MCF 10A (cell line): ENCODE data around the gene ETFRF1. TPM values are rescaled to one million over a fixed set of nuclear protein-coding genes. Genes with fewer than 3 reads are reported as not detected.

Experiments used
- BruUV-seq: library from RNA; stranded (reverse); fragments of 400-500 nt; replicated peaks from 2 replicates; lab custom pipeline; 2021; lab: Mats Ljungman, UMichigan
- CTCF ChIA-PET: fragments of 300-600 bp; sonication (Branson Sonifier 250); formaldehyde crosslinking; extraction: SDS; loops from one replicate; lab custom pipeline; 2021; ENCODE audit warnings: antibody characterized with exemption, inconsistent platforms; lab: Yijun Ruan, JAX
- POLR2A ChIA-PET: fragments of 300-600, 350-650 bp; sonication (Branson Sonifier 250); formaldehyde crosslinking; extraction: SDS; loops from one replicate; lab custom pipeline; 2020; ENCODE audit warnings: antibody characterized with exemption, inconsistent platforms; lab: Yijun Ruan, JAX
- DNase-seq: peaks from one replicate; pipeline ENCODE4 v3.0.0-alpha.2; 2018; ENCODE audit not compliant: unreplicated experiment
- H3K27ac Mint-ChIP-seq: one replicate; pipeline ENCODE4 v1.8.0; 2022; ENCODE audit warnings: mild to moderate bottlenecking, low read depth, mixed read lengths; ENCODE audit not compliant: unreplicated experiment
- H3K27me3 Mint-ChIP-seq: one replicate; pipeline ENCODE4 v1.8.0; 2022; ENCODE audit warnings: mixed read lengths; ENCODE audit not compliant: insufficient read depth, unreplicated experiment
- H3K36me3 Mint-ChIP-seq: one replicate; pipeline ENCODE4 v1.8.0; 2022; ENCODE audit warnings: mild to moderate bottlenecking, moderate library complexity, mixed read lengths; ENCODE audit not compliant: insufficient read depth, unreplicated experiment
- H3K4me1 Mint-ChIP-seq: one replicate; pipeline ENCODE4 v1.8.0; 2022; ENCODE audit warnings: mixed read lengths; ENCODE audit not compliant: insufficient read depth, unreplicated experiment
- H3K4me3 Mint-ChIP-seq: one replicate; pipeline ENCODE4 v1.8.0; 2022; ENCODE audit warnings: mild to moderate bottlenecking, moderate library complexity, mixed read lengths; ENCODE audit not compliant: unreplicated experiment
- H3K9me3 Mint-ChIP-seq: one replicate; pipeline ENCODE4 v1.8.0; 2022; ENCODE audit warnings: mixed read lengths; ENCODE audit not compliant: unreplicated experiment
- intact Hi-C: fragments of 100-400 bp; cut with micrococcal nuclease; formaldehyde crosslinking; loops from 2 replicates; pipeline ENCODE4 v1.14.1; 2022
- total RNA-seq: library from RNA; stranded (reverse); gene quantifications from 2 replicates; pipeline ENCODE4 v1.2.3, GENCODE V29; 2022
- TF ChIP-seq, protein P1 (sequence below): fragments of 200-600 bp; IDR thresholded peaks from one replicate; pipeline ENCODE4 v1.8.0; 2022; ENCODE audit warnings: antibody characterized with exemption, mild to moderate bottlenecking; ENCODE audit not compliant: unreplicated experiment

ETFRF1 gene
- total RNA-seq, 1 experiment from 2014 or later = 21.1 TPM

DNA sequence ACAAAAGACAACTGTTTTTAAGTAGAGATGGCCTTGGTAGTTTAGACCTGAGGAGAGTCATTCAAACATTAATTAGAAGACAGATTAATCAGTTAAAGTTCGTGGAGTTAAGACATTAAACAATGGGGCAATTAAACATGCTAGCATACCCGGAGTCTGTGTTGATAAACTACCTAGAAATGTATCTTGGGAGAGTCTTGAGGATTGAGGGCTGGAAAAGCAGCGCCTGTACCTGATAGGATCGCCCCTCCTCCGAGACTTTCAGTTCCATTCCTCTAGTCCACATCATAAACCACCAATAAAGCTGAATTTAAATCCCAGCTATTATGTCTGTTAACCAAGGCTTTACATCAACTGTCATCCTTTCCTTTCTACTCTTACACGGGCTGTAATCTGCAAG, 56.7 kb downstream of the ETFRF1 start:
- no peak for DNase-seq
- ChIA-PET POLR2A (interaction anchor here (1.1 to 2.0 kb wide), 10 partner anchors 10 to 131 kb away, joined by 3 to 18 read pairs (median 4); partner anchors contain the start of genes DNAI7 and ETFRF1), CTCF (interaction anchor here (0.6 to 1.0 kb wide), 2 partner anchors 23 to 755 kb away, joined by 3 to 4 read pairs; no protein-coding TSS in a partner anchor)
- Mint-ChIP-seq H3K9me3 (no peaks in the 10 kb centered on the region), H3K4me3 (peak overlapping the region; percentile 82), H3K27ac (peak overlapping the region; percentile 79), H3K36me3 (no peaks in the 10 kb centered on the region), H3K27me3 (no peaks in the 10 kb centered on the region), H3K4me1 (peaks cover 7% of the 10 kb centered on the region)
- intact Hi-C loops = loop anchor here (5.0 kb wide), 1 partner anchor 71 kb away; no protein-coding TSS in a partner anchor
- BruUV-seq = no TSS peak
- TF ChIP-seq, protein P1, sequence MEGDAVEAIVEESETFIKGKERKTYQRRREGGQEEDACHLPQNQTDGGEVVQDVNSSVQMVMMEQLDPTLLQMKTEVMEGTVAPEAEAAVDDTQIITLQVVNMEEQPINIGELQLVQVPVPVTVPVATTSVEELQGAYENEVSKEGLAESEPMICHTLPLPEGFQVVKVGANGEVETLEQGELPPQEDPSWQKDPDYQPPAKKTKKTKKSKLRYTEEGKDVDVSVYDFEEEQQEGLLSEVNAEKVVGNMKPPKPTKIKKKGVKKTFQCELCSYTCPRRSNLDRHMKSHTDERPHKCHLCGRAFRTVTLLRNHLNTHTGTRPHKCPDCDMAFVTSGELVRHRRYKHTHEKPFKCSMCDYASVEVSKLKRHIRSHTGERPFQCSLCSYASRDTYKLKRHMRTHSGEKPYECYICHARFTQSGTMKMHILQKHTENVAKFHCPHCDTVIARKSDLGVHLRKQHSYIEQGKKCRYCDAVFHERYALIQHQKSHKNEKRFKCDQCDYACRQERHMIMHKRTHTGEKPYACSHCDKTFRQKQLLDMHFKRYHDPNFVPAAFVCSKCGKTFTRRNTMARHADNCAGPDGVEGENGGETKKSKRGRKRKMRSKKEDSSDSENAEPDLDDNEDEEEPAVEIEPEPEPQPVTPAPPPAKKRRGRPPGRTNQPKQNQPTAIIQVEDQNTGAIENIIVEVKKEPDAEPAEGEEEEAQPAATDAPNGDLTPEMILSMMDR = no peak

- intact Hi-C loops = loop anchor here (5.0 kb wide), 1 partner anchor 69 kb away; no protein-coding TSS in a partner anchor
- Mint-ChIP-seq H3K9me3 (no peaks in the 10 kb centered on the region), H3K27me3 (no peaks in the 10 kb centered on the region), H3K36me3 (no peaks in the 10 kb centered on the region), H3K4me3 (no peak overlapping the region), H3K4me1 (peaks cover 11% of the 10 kb centered on the region), H3K27ac (no peak overlapping the region)
- BruUV-seq = no TSS peak
- POLR2A ChIA-PET = interaction anchor here (1.2 to 1.3 kb wide), 2 partner anchors 40 to 75 kb away, joined by 3 to 5 read pairs; no protein-coding TSS in a partner anchor
- TF ChIP-seq, protein P1 = no peak
- CTCF ChIA-PET = interaction anchor here (0.7 to 1.3 kb wide), 5 partner anchors 11 to 36 kb away, joined by 3 to 6 read pairs (median 3); no protein-coding TSS in a partner anchor
- no peak for DNase-seq
Measured at GRCh38 chr12:25252946-25253345, 57.9 kb downstream of the ETFRF1 start.

DNA sequence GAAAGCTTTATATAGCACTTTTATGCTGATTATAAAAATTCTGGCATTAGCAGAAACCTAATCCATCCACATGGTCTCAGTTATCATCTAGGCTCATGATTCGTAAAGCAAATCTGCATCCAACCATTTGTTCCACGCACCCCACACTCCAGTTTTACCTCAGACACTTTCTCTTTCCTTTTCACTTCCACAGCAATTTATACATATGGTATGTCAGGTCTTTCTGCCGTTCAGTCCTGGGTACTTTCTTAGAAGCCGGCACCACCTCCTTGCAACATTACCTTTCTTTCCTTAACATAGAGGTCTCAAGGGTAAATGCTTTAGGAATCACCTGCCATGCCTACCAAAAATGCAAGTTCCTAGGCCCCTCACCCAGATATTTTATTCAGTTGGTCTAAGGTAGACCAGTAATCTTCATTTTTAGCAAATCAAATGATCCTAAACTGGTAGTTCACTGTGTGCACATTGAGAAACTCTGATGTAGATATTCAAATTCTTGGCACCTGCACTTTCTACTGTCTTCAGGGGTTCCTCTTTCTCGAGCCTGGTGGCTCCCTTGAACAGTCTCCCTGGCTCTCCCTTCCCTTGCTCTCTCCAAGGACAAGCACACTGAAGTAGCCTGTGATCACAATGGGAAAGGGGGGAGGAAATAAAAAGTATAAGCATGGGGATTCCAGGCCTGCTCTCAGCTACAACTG, 58.5 kb downstream of the ETFRF1 start:
- BruUV-seq = no TSS peak
- intact Hi-C loops = loop anchor here (5.0 kb wide), 1 partner anchor 69 kb away; no protein-coding TSS in a partner anchor
- H3K4me1 Mint-ChIP-seq = peaks cover 11% of the 10 kb centered on the region
- no peaks in the 10 kb centered on the region for H3K27me3 Mint-ChIP-seq
- H3K9me3 Mint-ChIP-seq = no peaks in the 10 kb centered on the region
- CTCF ChIA-PET = interaction anchor here (0.9 to 1.3 kb wide), 3 partner anchors 13 to 37 kb away, joined by 3 to 6 read pairs (median 3); no protein-coding TSS in a partner anchor
- DNase-seq = no peak
- H3K36me3 Mint-ChIP-seq = no peaks in the 10 kb centered on the region
- TF ChIP-seq, protein P1 = no peak
- POLR2A ChIA-PET = interaction anchor here (1.3 kb wide), 1 partner anchor 41 kb away, joined by 5 read pairs; no protein-coding TSS in a partner anchor
- H3K27ac Mint-ChIP-seq = no peak overlapping the region
- no peak overlapping the region for H3K4me3 Mint-ChIP-seq

GRCh38 chr12:25254271-25254880, 59.3 kb downstream of the ETFRF1 start:
- Mint-ChIP-seq H3K27me3 (no peaks in the 10 kb centered on the region), H3K9me3 (no peaks in the 10 kb centered on the region), H3K27ac (no peak overlapping the region), H3K36me3 (no peaks in the 10 kb centered on the region), H3K4me3 (no peak overlapping the region), H3K4me1 (peaks cover 9% of the 10 kb centered on the region)
- ChIA-PET CTCF (interaction anchor here (0.7 to 0.8 kb wide), 2 partner anchors 14 to 737 kb away, joined by 3 read pairs; no protein-coding TSS in a partner anchor), POLR2A (no interaction called here)
- no TSS peak for BruUV-seq
- DNase-seq = no peak
- TF ChIP-seq, protein P1 = no peak
- intact Hi-C loops = loop anchor here (5.0 kb wide), 1 partner anchor 68 kb away; no protein-coding TSS in a partner anchor
